IMR-90 (cell line): ENCODE data around the gene GTPBP3. TPM values are rescaled to one million over a fixed set of nuclear protein-coding genes. Genes with fewer than 3 reads are reported as not detected.

Experiments
- ATAC-seq: fragments of 200-7000 bp; cut with Tn5 transposase; 2 replicates; pipeline ENCODE4 v1.9.1; 2020; ENCODE audit warnings: low read depth, mild to moderate bottlenecking, moderate library complexity
- BruUV-seq: library from RNA; stranded (reverse); fragments of 400-500 nt; replicated peaks from 2 replicates; lab custom pipeline; 2021; lab: Mats Ljungman, UMichigan
- CTCF ChIA-PET: fragments of 300-600 bp; formaldehyde crosslinking; extraction: SDS; loops from one replicate; lab custom pipeline; 2021; ENCODE audit warnings: antibody characterized with exemption; lab: Yijun Ruan, JAX
- POLR2A ChIA-PET: fragments of 300-600 bp; sonication (Branson Sonifier 250); formaldehyde crosslinking; loops from one replicate; lab custom pipeline; 2022; ENCODE audit warnings: antibody characterized with exemption; ENCODE audit not compliant: unreplicated experiment; lab: Charles Lee
- DNase-seq: peaks from one replicate; pipeline ENCODE4 v3.0.0; 2013
- H2AFZ ChIP-seq: replicated peaks from 2 replicates; pipeline ENCODE3; 2013; ENCODE audit warnings: low read length, mild to moderate bottlenecking; ENCODE audit not compliant: poor library complexity
- H2AK5ac ChIP-seq: 2 replicates; pipeline ENCODE4 v1.6.1; 2013; ENCODE audit warnings: low read depth, low read length, inconsistent platforms
- H2AK9ac ChIP-seq: replicated peaks from 2 replicates; pipeline ENCODE3; 2013; ENCODE audit warnings: mild to moderate bottlenecking, low read depth, low read length, moderate library complexity; ENCODE audit not compliant: poor library complexity
- H2BK120ac ChIP-seq: 2 replicates; pipeline ENCODE4 v1.6.1; 2013; ENCODE audit warnings: low read depth, low read length, inconsistent platforms
- H2BK15ac ChIP-seq: 3 replicates; pipeline ENCODE4 v1.6.1; 2013; ENCODE audit warnings: low read depth, low read length, inconsistent platforms
- H2BK20ac ChIP-seq: 2 replicates; pipeline ENCODE4 v1.6.1; 2013; ENCODE audit warnings: low read depth, mild to moderate bottlenecking, inconsistent platforms, low read length, moderate library complexity
- H2BK5ac ChIP-seq: 2 replicates; pipeline ENCODE4 v1.6.1; 2013; ENCODE audit warnings: mild to moderate bottlenecking, low read depth, low read length, inconsistent platforms; ENCODE audit not compliant: poor library complexity, severe bottlenecking
- H3K14ac ChIP-seq: replicated peaks from 2 replicates; pipeline ENCODE4 v1.6.1; 2013; ENCODE audit warnings: low read depth, low read length, inconsistent platforms
- H3K18ac ChIP-seq: 2 replicates; pipeline ENCODE4 v1.6.1; 2013; ENCODE audit warnings: low read depth, low read length, control low read depth
- H3K23ac ChIP-seq: 2 replicates; pipeline ENCODE4 v1.6.1; 2013; ENCODE audit warnings: low read depth, low read length, inconsistent platforms
- H3K27ac ChIP-seq: 2 replicates; pipeline ENCODE4 v1.5.1; 2013; ENCODE audit warnings: mild to moderate bottlenecking, control low read depth, low read length; ENCODE audit not compliant: insufficient read depth
- H3K27me3 ChIP-seq: 2 replicates; pipeline ENCODE4 v1.6.1; 2013; ENCODE audit warnings: low read length; ENCODE audit not compliant: control insufficient read depth, insufficient read depth
- H3K36me3 ChIP-seq: 2 replicates; pipeline ENCODE4 v1.6.1; 2013; ENCODE audit warnings: low read length, mixed read lengths; ENCODE audit not compliant: control insufficient read depth, insufficient read depth
- H3K4ac ChIP-seq: 2 replicates; pipeline ENCODE4 v1.6.1; 2013; ENCODE audit warnings: low read depth, low read length, inconsistent platforms
- H3K4me1 ChIP-seq: 2 replicates; pipeline ENCODE4 v1.6.1; 2013; ENCODE audit warnings: low read length, mixed read lengths; ENCODE audit not compliant: control insufficient read depth, insufficient read depth
- H3K4me2 ChIP-seq: 2 replicates; pipeline ENCODE4 v1.6.1; 2013; ENCODE audit warnings: low read depth, mild to moderate bottlenecking, control low read depth, low read length, moderate library complexity
- H3K4me3 ChIP-seq: 2 replicates; pipeline ENCODE4 v1.5.1; 2013; ENCODE audit warnings: low read depth, mild to moderate bottlenecking, control low read depth, low read length, moderate library complexity; ENCODE audit not compliant: insufficient read depth
- H3K56ac ChIP-seq: 2 replicates; pipeline ENCODE4 v1.6.1; 2013; ENCODE audit warnings: low read length, inconsistent platforms; ENCODE audit not compliant: insufficient read depth; ENCODE audit errors: extremely low read depth
- H3K79me1 ChIP-seq, 2 experiments: 2 replicates each; pipeline ENCODE4 v1.6.1; 2013; ENCODE audit warnings: low read length in 2 of 2, inconsistent platforms in 1 of 2, low read depth in 1 of 2
- H3K9ac ChIP-seq: 2 replicates; pipeline ENCODE4 v1.6.1; 2013; ENCODE audit warnings: low read depth, low read length, control low read depth
- H3K9me1 ChIP-seq: 2 replicates; pipeline ENCODE4 v1.6.1; 2013; ENCODE audit warnings: low read length, inconsistent platforms; ENCODE audit not compliant: insufficient read depth
- H3K9me3 ChIP-seq: 2 replicates; pipeline ENCODE4 v1.6.1; 2013; ENCODE audit warnings: low read length; ENCODE audit not compliant: control insufficient read depth, insufficient read depth
- H4K20me1 ChIP-seq: 2 replicates; pipeline ENCODE4 v1.6.1; 2013; ENCODE audit warnings: low read length, inconsistent platforms; ENCODE audit not compliant: insufficient read depth
- H4K5ac ChIP-seq: 2 replicates; pipeline ENCODE4 v1.6.1; 2013; ENCODE audit warnings: mild to moderate bottlenecking, low read depth, low read length, control low read depth
- H4K8ac ChIP-seq, 2 experiments: 2 replicates each; pipeline ENCODE4 v1.6.1; 2013; ENCODE audit warnings: low read depth in 2 of 2, low read length in 2 of 2, control low read depth in 1 of 2, inconsistent platforms in 1 of 2
- H4K91ac ChIP-seq: 2 replicates; pipeline ENCODE4 v1.6.1; 2013; ENCODE audit warnings: low read depth, low read length, inconsistent platforms; ENCODE audit not compliant: insufficient read depth
- BHLHE40 ChIP-seq: fragments of 150-350 bp; IDR thresholded peaks from 2 replicates; pipeline ENCODE4 v1.6.1; 2016; ENCODE audit warnings: mild to moderate bottlenecking, low read depth, low read length
- CEBPB ChIP-seq: IDR thresholded peaks from 2 replicates; pipeline ENCODE4 v1.6.1; 2012; ENCODE audit warnings: low read depth, low read length, improper control_type of control experiment
- CHD1 ChIP-seq: IDR thresholded peaks from 2 replicates; pipeline ENCODE4 v1.6.1; 2012; ENCODE audit warnings: low read depth, low read length, improper control_type of control experiment
- CTCF ChIP-seq: conservative IDR thresholded peaks from 2 replicates; pipeline ENCODE4 v1.5.1; 2012; ENCODE audit warnings: mild to moderate bottlenecking, low read depth, low read length, improper control_type of control experiment
- ELK1 ChIP-seq: fragments of 150-350 bp; IDR thresholded peaks from 2 replicates; pipeline ENCODE4 v1.6.1; 2016; ENCODE audit warnings: low read depth, mild to moderate bottlenecking, low read length, moderate library complexity, borderline replicate concordance
- FOS ChIP-seq: fragments of 150-350 bp; IDR thresholded peaks from 2 replicates; pipeline ENCODE4 v1.6.1; 2016; ENCODE audit warnings: low read depth, low read length
- MAFK ChIP-seq: IDR thresholded peaks from 2 replicates; pipeline ENCODE4 v1.6.1; 2012; ENCODE audit warnings: low read depth, low read length, improper control_type of control experiment
- MAZ ChIP-seq: IDR thresholded peaks from 2 replicates; pipeline ENCODE4 v1.6.1; 2012; ENCODE audit warnings: low read depth, mild to moderate bottlenecking, low read length, improper control_type of control experiment, moderate library complexity, borderline replicate concordance
- MXI1 ChIP-seq: IDR thresholded peaks from 2 replicates; pipeline ENCODE4 v1.6.1; 2012; ENCODE audit warnings: low read depth, mild to moderate bottlenecking, low read length, moderate library complexity, borderline replicate concordance
- NFE2L2 ChIP-seq: fragments of 150-350 bp; IDR thresholded peaks from 2 replicates; pipeline ENCODE4 v1.6.1; 2016; ENCODE audit warnings: low read depth, mild to moderate bottlenecking, low read length
- POLR2A ChIP-seq: IDR thresholded peaks from 2 replicates; pipeline ENCODE4 v1.6.1; 2012; ENCODE audit warnings: mild to moderate bottlenecking, low read depth, low read length
- RAD21 ChIP-seq: IDR thresholded peaks from 2 replicates; pipeline ENCODE4 v1.6.1; 2012; ENCODE audit warnings: low read length, improper control_type of control experiment
- RCOR1 ChIP-seq: IDR thresholded peaks from 2 replicates; pipeline ENCODE4 v1.6.1; 2012; ENCODE audit warnings: mild to moderate bottlenecking, low read length, improper control_type of control experiment; ENCODE audit not compliant: insufficient replicate concordance
- RFX5 ChIP-seq: IDR thresholded peaks from 2 replicates; pipeline ENCODE4 v1.8.0; 2012; ENCODE audit warnings: low read depth, mild to moderate bottlenecking, low read length, moderate library complexity
- SMC3 ChIP-seq: fragments of 150-350 bp; IDR thresholded peaks from 2 replicates; pipeline ENCODE4 v1.6.1; 2016; ENCODE audit warnings: low read depth, mild to moderate bottlenecking, antibody characterized with exemption, low read length, moderate library complexity
- USF2 ChIP-seq: fragments of 150-350 bp; IDR thresholded peaks from 2 replicates; pipeline ENCODE4 v1.6.1; 2017; ENCODE audit warnings: mild to moderate bottlenecking, antibody characterized with exemption, low read length, low read depth
- WGBS, 2 experiments: methylation state at CpG; one replicate each; pipeline versions ENCODE4 v1.1.5 to v1.1.7; 2013; ENCODE audit warnings: missing lambda C conversion rate in 2 of 2; ENCODE audit not compliant: insufficient read length in 1 of 2; ENCODE audit errors: extremely low coverage in 2 of 2; 5-methylcytosine and 5-hydroxymethylcytosine counted together
- dilution Hi-C: fragments of 300-500 bp; cut with HindIII; formaldehyde crosslinking; loops from one replicate; pipeline ENCODE4 v1.14.3; 2018; ENCODE audit warnings: low sequenced_read_pairs; ENCODE audit not compliant: unreplicated experiment
- in situ Hi-C: fragments of 300-500 bp; cut with MboI; formaldehyde crosslinking; loops from 3 replicates; pipeline ENCODE4 v1.14.3; 2019; ENCODE audit warnings: low sequenced_read_pairs, inconsistent platforms, mixed read lengths
- intact Hi-C: fragments of 100-400 bp; cut with micrococcal nuclease; formaldehyde crosslinking; loops from 2 replicates; pipeline ENCODE4 v1.10.0; 2022
- polyA plus RNA-seq, 3 experiments: library from polyadenylated mRNA; depleted of rRNA; stranded (reverse); fragments of >200 nt; gene quantifications; 2 replicates each; pipeline ENCODE4 v1.2.3, GENCODE V29; 2012; ENCODE audit warnings: low replicate concordance in 1 of 3
- total RNA-seq: library from RNA; depleted of rRNA; stranded (reverse); fragments of >200 nt; gene quantifications from 2 replicates; pipeline ENCODE4 v1.2.3, GENCODE V29; 2012

GTPBP3 gene
- total and polyA plus RNA-seq, 2 of the 4 experiments (the other 2 are of a cell fraction), result 4.3 to 15.1 TPM

- Histone ChIP-seq H3K36me3 (peaks cover under 1% of the 10 kb centered on the region; the same call in 1 of the 2 replicates), H2BK20ac (no peak overlapping the region), H2AFZ (no peak overlapping the region), H3K4me2 (no peak overlapping the region), H2AK9ac (no peak overlapping the region), H4K91ac (no peak overlapping the region), H2BK5ac (no peak overlapping the region), H2AK5ac (no peak overlapping the region), H3K14ac (no peak overlapping the region), H2BK15ac (no peak overlapping the region), H3K23ac (no peak overlapping the region), H3K18ac (no peak overlapping the region), H4K5ac (no peak overlapping the region), H3K56ac (no peak overlapping the region), H4K20me1 (no peaks in the 10 kb centered on the region; the same call in 1 of the 2 replicates), H2BK120ac (no peak overlapping the region), H3K9me1 (no peaks in the 10 kb centered on the region), H3K27ac (no peak overlapping the region), H3K9ac (no peak overlapping the region), H3K4me3 (no peak overlapping the region), H3K27me3 (peaks cover 3% of the 10 kb centered on the region; the same call in 1 of the 2 replicates), H3K9me3 (no peaks in the 10 kb centered on the region), H3K79me1 (no peaks in the 10 kb centered on the region), H4K8ac (no peak overlapping the region), H3K4ac (no peak overlapping the region), H3K4me1 (0 out of 2 replicates have a peak, but pooled peaks cover 2% of the 10 kb centered on the region)
- dilution Hi-C loops, result no loop called here
- WGBS, 2 experiments, result no CpG with 5 or more reads among the region's 6 CpGs
- TF ChIP-seq CEBPB, result no peak
- no peak for TF ChIP-seq FOS
- TF ChIP-seq SMC3, result no peak
- TF ChIP-seq RCOR1, result no peak
- no peak for TF ChIP-seq CHD1
- TF ChIP-seq MXI1, result no peak
- no peak for TF ChIP-seq ELK1
- TF ChIP-seq NFE2L2, result no peak
- TF ChIP-seq CTCF, result no peak
- TF ChIP-seq USF2, result no peak
- no peak for TF ChIP-seq BHLHE40
- no peak for TF ChIP-seq POLR2A
- TF ChIP-seq MAFK, result no peak
- TF ChIP-seq RFX5, result no peak
- TF ChIP-seq RAD21, result no peak
- TF ChIP-seq MAZ, result no peak
- BruUV-seq, result no TSS peak
- no peak for ATAC-seq
- in situ Hi-C loops, result loop anchor here (5.0 kb wide), 1 partner anchor 40 kb away; no protein-coding TSS in a partner anchor
- CTCF ChIA-PET, result interaction anchor here (1.5 kb wide), 1 partner anchor 39 kb away, joined by 3 read pairs; no protein-coding TSS in a partner anchor
- POLR2A ChIA-PET, result no interaction called here
- DNase-seq, result peak; percentile 20
- intact Hi-C loops, result loop anchor here (2.0 kb wide), 1 partner anchor 507 kb away; no protein-coding TSS in a partner anchor
These were observed 10.0 kb downstream of the GTPBP3 start for GRCh38 chr19:17347361-17347760.
